ENCODE results near the gene TET3. TPM values are rescaled to one million over a fixed set of nuclear protein-coding genes. Genes with fewer than 3 reads are reported as not detected.
A peak's percentile ranks its signal among the peaks of the same experiment; 100 is the strongest.

The TET3 gene
- total RNA-seq, result 12.3 TPM

- peak within 1 kb of the TSS; percentile 62 to 76 for H3K4me3 ChIP-seq
- intact Hi-C loops (cut with DNase I), result no loop called here
- H3K4me1 ChIP-seq, result peaks cover 81% of the 10 kb centered on the region
- H3K9me3 ChIP-seq, result no peaks in the 10 kb centered on the region
- TF ChIP-seq POLR2AphosphoS5 (IDR thresholded peaks at IDR 0.05; ENCODE audit: insufficient read depth in 1 of 2, low read depth in 1 of 2), result no peak
- no peak for TF ChIP-seq POLR2A (IDR thresholded peaks at IDR 0.05)
- TF ChIP-seq CTCF (IDR thresholded peaks at IDR 0.05), result no peak
- DNase-seq (ENCODE audit: extremely low spot score in 2 of 2), result no peak
- no peaks in the 10 kb centered on the region for H3K36me3 ChIP-seq
- H3K27me3 ChIP-seq, result no peaks in the 10 kb centered on the region
- H3K27ac ChIP-seq, result peak within 1 kb of the TSS; percentile 83
Measured at GRCh38 chr2:73984203-73984921, at the start of gene TET3. Gene TET3 (plus strand): TSS chr2:73984910. CDS start chr2:73986404, 1,494 bp downstream.

- Histone ChIP-seq H3K4me1 (peaks cover 44% of the 10 kb centered on the region), H3K9me3 (no peaks in the 10 kb centered on the region), H3K27me3 (no peaks in the 10 kb centered on the region), H3K36me3 (no peaks in the 10 kb centered on the region), H3K27ac (no peak overlapping the region), H3K4me3 (no peak overlapping the region)
- no peak for TF ChIP-seq POLR2AphosphoS5 (IDR thresholded peaks at IDR 0.05; ENCODE audit: insufficient read depth in 1 of 2, low read depth in 1 of 2)
- intact Hi-C loops (cut with DNase I), result no loop called here
- no peak for DNase-seq (ENCODE audit: extremely low spot score in 2 of 2)
Measured at GRCh38 chr2:73935641-73936040, 49.1 kb upstream of the TET3 start.

- no peak overlapping the region for H3K4me3 ChIP-seq
- H3K27me3 ChIP-seq, result no peaks in the 10 kb centered on the region
- no peak overlapping the region for H3K27ac ChIP-seq
- intact Hi-C loops (cut with DNase I), result no loop called here
- H3K36me3 ChIP-seq, result no peaks in the 10 kb centered on the region
- peaks cover 33% of the 10 kb centered on the region for H3K4me1 ChIP-seq
- no peak for DNase-seq (ENCODE audit: extremely low spot score in 2 of 2)
- no peaks in the 10 kb centered on the region for H3K9me3 ChIP-seq
- TF ChIP-seq POLR2AphosphoS5 (IDR thresholded peaks at IDR 0.05; ENCODE audit: insufficient read depth in 1 of 2, low read depth in 1 of 2) (no peak), POLR2A (IDR thresholded peaks at IDR 0.05) (no peak), CTCF (IDR thresholded peaks at IDR 0.05) (no peak)
Measured at GRCh38 chr2:73937103-73937885, 47.4 kb upstream of the TET3 start.

GRCh38 chr2:73937899-73938298 lies 46.8 kb upstream of the TET3 start:
- no peaks in the 10 kb centered on the region for H3K36me3 ChIP-seq
- no peak for DNase-seq (ENCODE audit: extremely low spot score in 2 of 2)
- no peaks in the 10 kb centered on the region for H3K27me3 ChIP-seq
- peaks cover 33% of the 10 kb centered on the region for H3K4me1 ChIP-seq
- no peaks in the 10 kb centered on the region for H3K9me3 ChIP-seq
- intact Hi-C loops (cut with DNase I), result no loop called here
- H3K27ac ChIP-seq, result no peak overlapping the region
- TF ChIP-seq CTCF (IDR thresholded peaks at IDR 0.05) (no peak), POLR2A (IDR thresholded peaks at IDR 0.05) (no peak), POLR2AphosphoS5 (IDR thresholded peaks at IDR 0.05; ENCODE audit: insufficient read depth in 1 of 2, low read depth in 1 of 2) (no peak)
- no peak overlapping the region for H3K4me3 ChIP-seq

GRCh38 chr2:73938718-73939352 lies 45.9 kb upstream of the TET3 start:
- TF ChIP-seq CTCF (IDR thresholded peaks at IDR 0.05) (no peak), POLR2AphosphoS5 (IDR thresholded peaks at IDR 0.05; ENCODE audit: insufficient read depth in 1 of 2, low read depth in 1 of 2) (no peak), POLR2A (IDR thresholded peaks at IDR 0.05) (no peak)

More at GRCh38 chr2:73938718-73939352, 45.9 kb upstream of the TET3 start:
- H3K36me3 ChIP-seq, result no peaks in the 10 kb centered on the region
- H3K27ac ChIP-seq, result no peak overlapping the region
- no peak for DNase-seq (ENCODE audit: extremely low spot score in 2 of 2)
- intact Hi-C loops (cut with DNase I), result no loop called here
- no peak overlapping the region for H3K4me3 ChIP-seq
- H3K27me3 ChIP-seq, result no peaks in the 10 kb centered on the region
- no peaks in the 10 kb centered on the region for H3K9me3 ChIP-seq
- peaks cover 33% of the 10 kb centered on the region for H3K4me1 ChIP-seq

Data from vagina (tissue), 2 donors.